Spleen (tissue), 11 donors: ENCODE measurements around the gene DCST2. TPM values are rescaled to one million over a fixed set of nuclear protein-coding genes. Genes with fewer than 3 reads are reported as not detected.
A peak's percentile ranks its signal among the peaks of the same experiment; 100 is the strongest.

ENCODE experiments used
- DNase-seq: peaks from one replicate; pipeline ENCODE4 v3.0.0-alpha.2; 2020
- H3K27ac ChIP-seq, 8 donors: fragments of 200-600 bp; sonication (generic) in 7 of 8; 1 replicate in 4 of 8; 2 replicates in 4 of 8; pipeline versions ENCODE4 v1.5.0 to v1.8.0; 2016 to 2021; ENCODE audit warnings: inconsistent platforms in 4 of 8, mild to moderate bottlenecking in 4 of 8, moderate library complexity in 1 of 8
- H3K27me3 ChIP-seq, 7 donors: fragments of 200-600 bp; sonication (generic) in 6 of 7; replicated peaks in 1 of 7; 1 replicate in 4 of 7; 2 replicates in 3 of 7; pipeline versions ENCODE4 v1.5.0 to v1.8.0; 2016 to 2021; ENCODE audit warnings: inconsistent platforms in 3 of 7, mild to moderate bottlenecking in 1 of 7
- H3K36me3 ChIP-seq, 6 donors: fragments of 200-600 bp; sonication (generic) in 5 of 6; 1 replicate in 4 of 6; 2 replicates in 2 of 6; pipeline versions ENCODE4 v1.5.0 to v1.8.0; 2016 to 2021; ENCODE audit warnings: inconsistent platforms in 2 of 6
- H3K4me1 ChIP-seq, 6 donors: fragments of 200-600 bp; sonication (generic) in 5 of 6; 1 replicate in 3 of 6; 2 replicates in 3 of 6; pipeline versions ENCODE4 v1.5.0 to v1.8.0; 2016 to 2021; ENCODE audit warnings: inconsistent platforms in 3 of 6
- H3K4me3 ChIP-seq, 8 donors: fragments of 200-600 bp; sonication (generic) in 7 of 8; 1 replicate in 4 of 8; 2 replicates in 4 of 8; pipeline versions ENCODE4 v1.5.0 to v1.8.0; 2016 to 2021; ENCODE audit warnings: inconsistent platforms in 4 of 8, mild to moderate bottlenecking in 4 of 8, moderate library complexity in 2 of 8
- H3K9me3 ChIP-seq, 8 donors: fragments of 200-600 bp; sonication (generic) in 7 of 8; 1 replicate in 4 of 8; 2 replicates in 4 of 8; pipeline versions ENCODE4 v1.5.0 to v1.8.0; 2016 to 2021; ENCODE audit warnings: inconsistent platforms in 4 of 8
- POLR2A ChIP-seq, 3 donors: fragments of 450-650 bp; IDR thresholded peaks; one replicate each; pipeline ENCODE4 v1.5.1; 2017; ENCODE audit warnings: antibody characterized with exemption in 3 of 3, mild to moderate bottlenecking in 1 of 3
- POLR2AphosphoS5 ChIP-seq, 3 donors: sonication (generic); formaldehyde crosslinking; IDR thresholded peaks; one replicate each; pipeline ENCODE4 v1.5.1; 2017; ENCODE audit warnings: antibody characterized with exemption in 3 of 3
- WGBS, 5 donors: extraction: QIAGEN DNeasy Blood & Tissue Kit in 3 of 5; methylation state at CpG; one replicate each; pipeline versions ENCODE4 v1.1.5 to v1.1.7; 2013 to 2018; 5-methylcytosine and 5-hydroxymethylcytosine counted together
- intact Hi-C: fragments of 100-400 bp; cut with DNase I; formaldehyde crosslinking; loops from one replicate; pipeline ENCODE4 v1.15.0; 2023; ENCODE audit warnings: low total_unique reads
- polyA plus RNA-seq, 3 donors: library from polyadenylated mRNA; stranded (reverse); fragments of 200-250 nt; gene quantifications; one replicate each; pipeline ENCODE4 v1.2.1, GENCODE V29; 2013
- total RNA-seq, 7 donors: library from RNA; depleted of rRNA in 3 of 7; stranded (reverse); fragments of >200 nt in 3 of 7; fragmentation: NEBNext Ultra II Directional in 4 of 7; extraction: Animal tissue kit (Norgen Biotek cat#: 25700) in 4 of 7; gene quantifications; one replicate each; pipeline versions ENCODE4 v1.1.0 to v1.2.1, GENCODE V29; 2016 to 2021
- TF ChIP-seq, protein P1 (sequence below), 11 experiments: fragments of 200-600 bp in 7 of 11; fragments of 450-650 bp in 4 of 11; sonication (generic) in 4 of 11; IDR thresholded peaks in 8 of 11; conservative IDR thresholded peaks in 3 of 11; 1 replicate in 7 of 11; 2 replicates in 4 of 11; pipeline versions ENCODE4 v1.4.0 to v1.8.0; 2016 to 2021; ENCODE audit warnings: antibody characterized with exemption in 11 of 11, inconsistent platforms in 4 of 11, mild to moderate bottlenecking in 1 of 11
- donor health status: healthy with polysubstance abuse.
- donor health status: DM: no; HTN: no; CAD: no; lungs with moderate emphysema.
- donor health status: DM: no; HTN: no; CAD: no.
- donor health status: Bipolar disorder and iron deficiency.
- donor health status: healthy.
- donor health status: DM: no; HTN: no; CAD: no.
- donor health status: DM: yes; HTN: yes; CAD: no.

DCST2 gene
- total and polyA plus RNA-seq, 10 donors, result 0.54 to 4.1 (median 1.0) TPM; not detected in 1

DNA sequence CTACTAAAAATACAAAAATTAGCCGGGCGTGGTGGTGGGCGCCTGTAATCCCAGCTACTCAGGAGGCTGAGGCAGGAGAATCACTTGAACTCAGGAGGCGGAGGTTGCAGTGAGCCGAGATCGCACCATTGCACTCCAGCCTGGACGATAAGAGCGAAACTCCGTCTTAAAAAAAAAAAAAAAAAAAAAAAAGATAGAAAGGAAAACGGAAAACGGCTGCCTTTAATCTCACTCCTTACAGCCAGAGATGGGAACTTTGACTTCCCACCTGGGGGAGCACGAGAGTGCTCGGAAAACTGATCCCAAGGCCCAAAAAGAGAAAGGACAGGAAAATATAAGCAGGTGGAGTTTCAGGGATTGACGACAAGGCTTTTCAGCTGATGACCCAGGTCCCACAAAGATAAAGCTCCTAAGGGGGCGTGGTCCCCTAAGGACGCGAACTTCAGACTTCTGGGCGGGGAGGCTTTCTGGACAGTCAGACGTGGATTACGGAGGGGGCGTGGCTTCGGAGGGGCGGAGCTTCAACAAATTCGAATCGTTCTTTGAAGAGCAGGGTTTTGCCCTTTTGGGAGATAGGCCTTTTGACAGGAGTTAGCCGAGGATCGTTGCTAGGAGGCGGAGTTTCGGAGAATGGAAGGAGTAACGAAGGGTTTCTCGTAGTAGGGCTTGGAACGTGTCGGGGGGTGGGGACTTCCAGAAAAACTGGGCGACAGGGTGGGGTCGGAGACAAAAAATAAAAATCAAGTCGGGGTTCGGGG is 60.1 kb downstream of the DCST2 start:
- Histone ChIP-seq H3K4me1 (peaks cover 33 to 83% (median 60%) of the 10 kb centered on the region in 6 donors), H3K4me3 (peak overlapping the region; percentile 43 to 81 (median 64)), H3K27me3 (no peaks in the 10 kb centered on the region), H3K9me3 (no peaks in the 10 kb centered on the region), H3K36me3 (peaks cover 0 to 27% (median 4%) of the 10 kb centered on the region in 6 donors), H3K27ac (peak overlapping the region; percentile 88 to 100 (median 98))
- intact Hi-C loops, result no loop called here
- peak; percentile 97 for DNase-seq
- WGBS, 5 donors, result 5 to 7% (median 6%) methylated on average over 37 of the region's 37 CpGs
- no peak for TF ChIP-seq POLR2A (IDR thresholded peaks at IDR 0.05)
- TF ChIP-seq POLR2AphosphoS5 (IDR thresholded peaks at IDR 0.05), result peak in 2 of 3 donors; percentile 17 to 78
- TF ChIP-seq, protein P1, sequence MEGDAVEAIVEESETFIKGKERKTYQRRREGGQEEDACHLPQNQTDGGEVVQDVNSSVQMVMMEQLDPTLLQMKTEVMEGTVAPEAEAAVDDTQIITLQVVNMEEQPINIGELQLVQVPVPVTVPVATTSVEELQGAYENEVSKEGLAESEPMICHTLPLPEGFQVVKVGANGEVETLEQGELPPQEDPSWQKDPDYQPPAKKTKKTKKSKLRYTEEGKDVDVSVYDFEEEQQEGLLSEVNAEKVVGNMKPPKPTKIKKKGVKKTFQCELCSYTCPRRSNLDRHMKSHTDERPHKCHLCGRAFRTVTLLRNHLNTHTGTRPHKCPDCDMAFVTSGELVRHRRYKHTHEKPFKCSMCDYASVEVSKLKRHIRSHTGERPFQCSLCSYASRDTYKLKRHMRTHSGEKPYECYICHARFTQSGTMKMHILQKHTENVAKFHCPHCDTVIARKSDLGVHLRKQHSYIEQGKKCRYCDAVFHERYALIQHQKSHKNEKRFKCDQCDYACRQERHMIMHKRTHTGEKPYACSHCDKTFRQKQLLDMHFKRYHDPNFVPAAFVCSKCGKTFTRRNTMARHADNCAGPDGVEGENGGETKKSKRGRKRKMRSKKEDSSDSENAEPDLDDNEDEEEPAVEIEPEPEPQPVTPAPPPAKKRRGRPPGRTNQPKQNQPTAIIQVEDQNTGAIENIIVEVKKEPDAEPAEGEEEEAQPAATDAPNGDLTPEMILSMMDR (IDR thresholded peaks at IDR 0.05 in 8 of 11, conservative IDR thresholded peaks at IDR 0.05 in 3 of 11), result peak in 3 of 11 experiments; percentile 11 to 15 (median 14)

GRCh38 chr1:154972517-154973343 is 60.9 kb downstream of the DCST2 start:
- no peaks in the 10 kb centered on the region for H3K27me3 ChIP-seq
- H3K4me1 ChIP-seq, result peaks cover 35 to 87% (median 68%) of the 10 kb centered on the region in 6 donors
- H3K9me3 ChIP-seq, result no peaks in the 10 kb centered on the region
- intact Hi-C loops, result no loop called here
- peak; percentile 79 for DNase-seq
- 41 to 64% (median 51%) methylated on average over 18 of the region's 18 CpGs for WGBS, 5 donors
- H3K27ac ChIP-seq, result peak overlapping the region; percentile 88 to 100 (median 98)
- H3K36me3 ChIP-seq, result peaks cover 0 to 30% (median 12%) of the 10 kb centered on the region in 6 donors
- peak overlapping the region; percentile 43 to 81 (median 64) for H3K4me3 ChIP-seq
- TF ChIP-seq POLR2AphosphoS5 (IDR thresholded peaks at IDR 0.05), result peak in 2 of 3 donors; percentile 64 to 74
- TF ChIP-seq, protein P1 (IDR thresholded peaks at IDR 0.05 in 8 of 11, conservative IDR thresholded peaks at IDR 0.05 in 3 of 11), result no peak

DNA sequence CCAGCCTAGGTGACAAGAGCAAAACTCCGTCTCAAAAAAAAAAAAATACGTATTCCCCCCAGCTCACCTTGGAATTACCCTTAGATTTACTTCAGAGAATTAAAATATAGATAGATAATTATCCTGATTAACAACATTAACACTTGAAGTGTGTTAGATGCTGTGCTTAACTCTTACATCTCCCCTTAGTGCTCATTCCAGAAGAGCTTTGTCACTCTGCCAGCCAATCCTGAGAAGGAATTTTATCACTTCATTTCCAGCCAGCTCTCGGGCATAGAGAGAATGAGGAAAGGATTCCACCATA is 61.4 kb downstream of the DCST2 start:
- DNase-seq, result no peak
- 72 to 86% (median 75%) methylated on average over 3 of the region's 3 CpGs for WGBS, 5 donors
- TF ChIP-seq POLR2AphosphoS5 (IDR thresholded peaks at IDR 0.05) (no peak), POLR2A (IDR thresholded peaks at IDR 0.05) (no peak)
- TF ChIP-seq, protein P1 (IDR thresholded peaks at IDR 0.05 in 8 of 11, conservative IDR thresholded peaks at IDR 0.05 in 3 of 11), result no peak
- Histone ChIP-seq H3K27me3 (no peaks in the 10 kb centered on the region), H3K4me3 (peak overlapping the region in 3 of 8 donors; percentile 62 to 81 (median 71)), H3K4me1 (peaks cover 35 to 87% (median 74%) of the 10 kb centered on the region in 6 donors), H3K27ac (peak overlapping the region; percentile 88 to 100 (median 98)), H3K36me3 (peaks cover 3 to 36% (median 17%) of the 10 kb centered on the region in 6 donors), H3K9me3 (no peaks in the 10 kb centered on the region)
- intact Hi-C loops, result no loop called here
